Body of pancreas (tissue), 4 donors: Measurements from ENCODE around the gene ANTXR1.

ENCODE experiments used
- CTCF ChIP-seq, 7 experiments: fragments of 450-650 bp in 4 of 7; fragments of 200-600 bp in 3 of 7; sonication (generic) in 3 of 7; IDR thresholded peaks; one replicate each; pipeline ENCODE4 v1.5.1; 2016 to 2019; ENCODE audit warnings: antibody characterized with exemption in 7 of 7
- POLR2A ChIP-seq, 3 donors: fragments of 450-650 bp; IDR thresholded peaks; one replicate each; pipeline ENCODE4 v1.6.1; 2016; ENCODE audit warnings: antibody characterized with exemption in 3 of 3, mild to moderate bottlenecking in 2 of 3

- TF ChIP-seq CTCF (IDR thresholded peaks at IDR 0.05) (no peak), POLR2A (IDR thresholded peaks at IDR 0.05) (no peak)
Observed at GRCh38 chr2:69238449-69239031, 225.6 kb downstream of the ANTXR1 start.
